Activated T-cell treated with anti-CD3 and anti-CD28 coated beads, Interleukin-2, amount 50 U/mL, for 24 hours (primary cell): ENCODE measurements around the gene WDR3.

Experiments
- DNase-seq: peaks from one replicate; pipeline ENCODE4 v3.0.0-alpha.2; 2020
- H3K27ac Mint-ChIP-seq: 2 replicates; pipeline ENCODE4 v1.8.0; 2020; ENCODE audit warnings: mild to moderate bottlenecking, mixed read lengths
- H3K27me3 Mint-ChIP-seq: 2 replicates; pipeline ENCODE4 v1.8.0; 2020; ENCODE audit warnings: mixed read lengths
- H3K36me3 Mint-ChIP-seq: 2 replicates; pipeline ENCODE4 v1.8.0; 2020; ENCODE audit warnings: low read depth, mixed read lengths
- H3K4me1 Mint-ChIP-seq: 2 replicates; pipeline ENCODE4 v1.8.0; 2020; ENCODE audit warnings: low read depth, mixed read lengths
- H3K4me3 Mint-ChIP-seq: 2 replicates; pipeline ENCODE4 v1.8.0; 2020; ENCODE audit warnings: mild to moderate bottlenecking, moderate library complexity, mixed read lengths
- H3K9me3 Mint-ChIP-seq: 2 replicates; pipeline ENCODE4 v1.8.0; 2020; ENCODE audit warnings: mixed read lengths

The WDR3 gene

DNA sequence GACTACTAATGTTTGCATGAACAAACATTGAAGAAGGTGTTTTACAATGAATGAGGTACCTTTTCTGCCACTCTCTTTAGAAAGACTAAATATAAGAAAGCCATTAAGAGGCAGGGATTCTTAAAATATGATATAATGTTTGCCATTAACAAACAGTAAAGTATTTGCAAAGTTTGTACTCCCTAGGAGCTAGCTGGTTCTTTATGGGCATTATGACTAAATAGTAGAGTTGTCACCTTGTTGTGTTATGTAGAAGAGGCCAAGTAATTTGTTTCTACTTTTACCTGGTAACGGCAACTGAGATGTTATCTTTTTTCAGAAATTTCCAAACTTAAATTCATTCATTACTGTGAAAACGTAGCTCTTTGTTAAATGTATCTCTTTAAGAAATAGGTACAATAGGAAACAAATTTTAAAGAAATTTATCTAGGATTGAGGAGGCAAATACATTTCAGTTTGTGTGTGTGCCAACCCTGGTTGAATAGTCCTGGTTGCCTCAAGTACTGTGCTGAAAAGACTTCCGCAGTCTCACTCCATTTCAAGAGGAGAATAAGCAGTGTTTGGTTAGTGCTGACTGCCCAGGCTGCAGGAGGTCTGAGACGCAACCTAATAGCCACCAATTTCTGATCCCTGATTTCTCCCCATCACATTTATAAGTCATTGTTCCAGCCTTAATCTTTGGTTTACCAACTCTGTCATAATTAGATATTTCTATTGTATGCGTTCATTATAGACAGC, 52.1 kb downstream of the WDR3 start:
- Mint-ChIP-seq H3K9me3 (no peaks in the 10 kb centered on the region), H3K27ac (no peak overlapping the region), H3K27me3 (peaks cover 29% of the 10 kb centered on the region), H3K4me3 (no peak overlapping the region), H3K4me1 (no peaks in the 10 kb centered on the region), H3K36me3 (no peaks in the 10 kb centered on the region)
- no peak for DNase-seq

DNA sequence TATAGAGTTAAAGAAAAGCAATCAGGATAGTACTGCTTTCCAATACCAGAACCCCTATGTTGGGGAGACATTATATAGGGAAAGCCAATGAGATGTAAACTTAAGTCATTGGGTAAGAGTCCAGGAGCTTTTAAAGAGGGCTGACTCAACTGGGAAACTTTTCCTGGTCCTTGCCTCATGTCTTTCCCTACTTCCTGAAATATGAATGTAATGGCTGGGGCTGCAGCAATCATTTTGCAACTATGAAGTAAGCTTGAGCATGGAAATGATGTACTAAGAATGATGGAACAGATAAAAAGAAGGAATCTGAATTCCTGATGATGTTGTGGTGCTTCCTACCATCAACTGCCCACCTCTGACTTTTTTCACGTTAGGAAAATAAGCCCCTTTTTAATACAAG, 55.7 kb downstream of the WDR3 start:
- Mint-ChIP-seq H3K36me3 (no peaks in the 10 kb centered on the region), H3K4me3 (no peak overlapping the region), H3K27me3 (peaks cover 45% of the 10 kb centered on the region), H3K27ac (no peak overlapping the region), H3K9me3 (no peaks in the 10 kb centered on the region), H3K4me1 (no peaks in the 10 kb centered on the region)
- no peak for DNase-seq

DNA sequence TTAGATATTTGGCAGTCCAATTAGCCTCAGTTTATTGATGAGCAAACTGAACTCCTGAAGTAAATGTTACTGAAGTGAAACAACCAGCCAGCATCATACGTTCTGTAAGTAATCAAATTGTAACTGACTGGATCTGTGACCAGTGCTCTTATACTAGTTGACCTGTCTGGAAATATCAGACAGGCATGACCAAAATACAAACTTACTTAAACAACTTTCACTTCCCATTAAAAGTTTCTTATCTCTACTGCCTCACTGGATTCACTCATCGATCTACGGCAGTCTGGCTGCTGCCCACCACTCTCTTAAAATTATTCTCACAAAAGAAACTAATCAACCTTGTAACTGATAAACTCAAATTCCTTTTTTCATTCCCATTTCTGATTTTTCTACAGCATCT, 56.4 kb downstream of the WDR3 start:
- no peaks in the 10 kb centered on the region for H3K4me1 Mint-ChIP-seq
- no peak overlapping the region for H3K4me3 Mint-ChIP-seq
- H3K27me3 Mint-ChIP-seq = peaks cover 45% of the 10 kb centered on the region
- no peak for DNase-seq
- H3K27ac Mint-ChIP-seq = no peak overlapping the region
- H3K36me3 Mint-ChIP-seq = no peaks in the 10 kb centered on the region
- no peaks in the 10 kb centered on the region for H3K9me3 Mint-ChIP-seq

DNA sequence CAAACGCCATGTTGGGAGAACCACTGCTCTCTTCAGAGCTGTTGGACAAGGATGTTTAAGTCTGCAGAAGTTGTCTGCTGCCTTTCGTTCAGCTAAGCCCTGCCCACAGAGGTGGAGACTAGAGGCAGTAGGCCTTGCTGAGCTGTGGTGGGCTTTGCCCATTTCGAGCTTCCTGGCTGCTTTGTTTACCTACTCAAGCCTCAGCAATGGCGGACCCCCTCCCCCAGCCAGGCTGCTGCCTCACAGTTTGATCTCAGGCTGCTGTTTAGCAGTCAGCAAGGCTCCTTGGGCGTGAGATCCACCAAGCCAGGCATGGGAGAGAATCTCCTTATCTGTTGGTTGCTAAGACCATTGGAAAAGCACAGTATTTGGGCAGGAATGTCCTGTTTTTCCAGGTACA, 74.8 kb downstream of the WDR3 start:
- Mint-ChIP-seq H3K4me1 (no peaks in the 10 kb centered on the region), H3K4me3 (no peak overlapping the region), H3K27me3 (peaks cover 35% of the 10 kb centered on the region), H3K36me3 (no peaks in the 10 kb centered on the region), H3K27ac (no peak overlapping the region), H3K9me3 (peaks cover 5% of the 10 kb centered on the region)
- no peak for DNase-seq

DNA sequence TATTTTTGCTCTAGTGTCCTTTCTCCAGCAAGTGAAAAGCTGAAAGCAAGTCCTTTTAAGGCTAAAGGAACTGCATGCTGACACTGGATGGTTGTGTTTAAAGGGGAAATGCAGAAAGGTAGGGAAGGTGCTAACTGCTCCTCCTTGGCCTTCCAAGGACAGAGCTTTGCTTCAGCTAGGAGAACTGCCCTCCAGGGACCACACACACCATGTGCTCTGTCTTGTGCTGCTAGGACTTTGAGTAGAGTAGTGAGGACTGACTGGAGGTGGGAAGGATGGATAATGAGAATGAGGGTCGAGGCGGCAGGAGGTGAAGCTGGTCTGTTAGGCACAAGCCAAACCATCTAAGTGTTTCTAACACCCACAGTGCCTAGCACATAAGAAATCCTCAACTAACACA, 77.9 kb downstream of the WDR3 start:
- Mint-ChIP-seq H3K36me3 (no peaks in the 10 kb centered on the region), H3K27me3 (peaks cover 34% of the 10 kb centered on the region), H3K4me1 (no peaks in the 10 kb centered on the region), H3K4me3 (no peak overlapping the region), H3K27ac (no peak overlapping the region), H3K9me3 (no peaks in the 10 kb centered on the region)
- DNase-seq = no peak

DNA sequence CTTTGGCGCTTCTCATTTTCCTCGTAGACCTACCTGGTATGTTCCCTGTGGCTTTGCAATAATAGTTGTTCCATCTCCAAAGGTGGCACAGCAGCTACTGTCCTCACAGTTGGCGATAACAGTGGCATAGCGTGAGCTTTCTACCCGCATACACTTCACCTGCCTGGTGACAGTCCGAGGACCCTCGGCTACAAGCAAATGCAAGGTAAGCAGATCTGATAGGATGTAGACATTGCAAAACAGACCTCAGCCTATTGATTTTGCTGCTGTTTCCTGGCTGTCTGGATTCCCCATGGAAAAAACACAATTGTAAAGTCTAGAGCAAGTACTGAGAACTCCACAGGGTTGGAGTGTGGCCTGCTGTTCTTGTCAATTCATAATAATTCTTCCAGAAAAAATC, 78.5 kb downstream of the WDR3 start:
- Mint-ChIP-seq H3K4me1 (no peaks in the 10 kb centered on the region), H3K27ac (no peak overlapping the region), H3K4me3 (no peak overlapping the region), H3K36me3 (no peaks in the 10 kb centered on the region), H3K27me3 (peaks cover 34% of the 10 kb centered on the region), H3K9me3 (no peaks in the 10 kb centered on the region)
- no peak for DNase-seq

DNA sequence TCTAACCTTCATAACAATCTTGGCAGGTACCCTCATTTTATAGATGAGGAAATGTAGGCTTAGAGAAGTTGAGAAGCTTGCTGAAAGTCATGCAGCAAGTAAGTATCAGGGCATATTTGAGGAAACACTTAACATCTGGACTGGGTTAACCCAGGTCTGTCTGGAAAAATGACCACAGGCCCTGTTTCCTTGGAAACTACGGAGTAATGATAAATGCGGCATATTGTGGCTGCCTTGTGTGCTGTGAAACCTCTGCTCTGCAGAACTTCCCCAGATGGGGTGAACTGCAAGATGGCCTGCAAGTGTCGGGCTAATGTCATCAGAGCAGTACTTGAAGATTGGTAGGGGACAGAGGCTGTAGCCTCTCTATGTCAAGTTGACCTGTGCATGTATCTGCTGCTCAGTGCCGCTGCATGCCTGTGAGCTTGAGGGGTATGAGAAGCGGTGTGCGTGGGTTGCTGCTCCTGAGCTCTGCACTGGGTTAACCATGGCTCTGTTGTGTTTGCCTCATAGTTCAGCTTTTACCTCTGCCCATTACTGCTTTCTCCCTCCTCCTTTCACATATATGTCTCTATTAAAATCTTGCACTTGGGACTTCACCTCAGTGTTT, 83.1 kb downstream of the WDR3 start:
- Mint-ChIP-seq H3K4me1 (no peaks in the 10 kb centered on the region), H3K36me3 (no peaks in the 10 kb centered on the region), H3K4me3 (no peak overlapping the region), H3K27ac (no peak overlapping the region), H3K9me3 (no peaks in the 10 kb centered on the region), H3K27me3 (peaks cover 13% of the 10 kb centered on the region)
- no peak for DNase-seq

DNA sequence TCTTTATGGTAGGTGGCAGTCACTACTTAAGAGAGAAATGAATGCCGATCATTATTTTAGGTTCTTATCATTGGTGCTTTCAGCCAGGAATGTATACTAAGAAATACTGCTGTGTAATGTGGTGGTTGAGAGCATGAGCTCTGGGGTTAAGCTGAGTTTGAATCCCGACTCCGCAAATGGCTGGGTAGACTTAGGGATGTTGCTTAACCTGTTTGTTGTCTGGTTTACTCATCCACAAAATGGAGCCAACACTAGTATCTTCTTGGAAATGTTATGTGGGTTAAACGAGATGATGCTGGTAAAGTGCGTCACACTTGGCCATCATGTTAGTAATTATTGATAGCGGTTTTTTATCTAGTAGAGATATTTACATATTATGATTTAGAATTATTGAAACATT, 83.8 kb downstream of the WDR3 start:
- no peaks in the 10 kb centered on the region for H3K4me1 Mint-ChIP-seq

DNA sequence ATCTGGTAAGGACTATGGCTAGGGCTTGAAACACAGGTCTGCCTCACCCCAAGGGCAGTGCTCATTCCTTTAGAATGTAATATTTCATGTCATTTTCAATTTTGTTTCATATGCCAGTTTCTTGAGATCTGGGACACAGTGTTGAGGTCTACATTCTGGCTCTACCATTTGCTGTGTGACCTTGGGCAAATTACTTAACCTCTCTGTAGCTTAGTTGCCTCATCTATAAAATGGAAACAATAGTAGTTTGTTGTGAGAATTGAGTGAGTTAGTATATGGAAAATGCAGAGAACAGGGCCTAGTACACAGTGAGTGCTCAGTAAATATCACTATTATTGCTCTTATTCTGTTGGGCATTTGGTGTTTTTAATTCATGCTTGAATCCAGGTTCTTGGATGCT, 84.4 kb downstream of the WDR3 start:
- H3K4me3 Mint-ChIP-seq = no peak overlapping the region
- H3K9me3 Mint-ChIP-seq = no peaks in the 10 kb centered on the region
- H3K27ac Mint-ChIP-seq = no peak overlapping the region
- no peak for DNase-seq
- no peaks in the 10 kb centered on the region for H3K36me3 Mint-ChIP-seq
- peaks cover 8% of the 10 kb centered on the region for H3K27me3 Mint-ChIP-seq
- H3K4me1 Mint-ChIP-seq = no peaks in the 10 kb centered on the region

More for the DNA sequence above, 83.8 kb downstream of the WDR3 start:
- H3K4me3 Mint-ChIP-seq = no peak overlapping the region
- no peak overlapping the region for H3K27ac Mint-ChIP-seq
- H3K36me3 Mint-ChIP-seq = no peaks in the 10 kb centered on the region
- no peaks in the 10 kb centered on the region for H3K9me3 Mint-ChIP-seq
- H3K27me3 Mint-ChIP-seq = peaks cover 8% of the 10 kb centered on the region
- no peak for DNase-seq
